ENCODE measurements around the gene ADAMTS17.

DNA sequence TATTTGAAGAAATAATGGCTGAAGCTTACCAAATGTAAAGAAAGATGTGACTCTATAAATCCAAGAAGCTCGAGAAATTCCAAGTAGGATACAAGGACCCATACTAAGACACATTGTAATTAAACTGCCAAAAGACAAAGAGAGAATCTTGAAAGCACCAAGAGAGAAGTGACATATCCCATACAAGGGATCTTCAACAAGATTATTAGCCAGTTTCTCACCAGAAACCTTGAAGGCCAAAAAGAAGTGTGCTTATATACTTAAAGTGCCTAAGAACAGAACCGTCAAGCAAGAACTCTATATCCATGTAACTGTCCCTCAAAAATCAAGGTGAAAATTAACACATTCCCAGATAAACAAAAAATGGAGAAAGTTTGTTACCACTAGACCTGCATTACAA lies 220.5 kb downstream of the ADAMTS17 start:
- TF ChIP-seq, protein P1, sequence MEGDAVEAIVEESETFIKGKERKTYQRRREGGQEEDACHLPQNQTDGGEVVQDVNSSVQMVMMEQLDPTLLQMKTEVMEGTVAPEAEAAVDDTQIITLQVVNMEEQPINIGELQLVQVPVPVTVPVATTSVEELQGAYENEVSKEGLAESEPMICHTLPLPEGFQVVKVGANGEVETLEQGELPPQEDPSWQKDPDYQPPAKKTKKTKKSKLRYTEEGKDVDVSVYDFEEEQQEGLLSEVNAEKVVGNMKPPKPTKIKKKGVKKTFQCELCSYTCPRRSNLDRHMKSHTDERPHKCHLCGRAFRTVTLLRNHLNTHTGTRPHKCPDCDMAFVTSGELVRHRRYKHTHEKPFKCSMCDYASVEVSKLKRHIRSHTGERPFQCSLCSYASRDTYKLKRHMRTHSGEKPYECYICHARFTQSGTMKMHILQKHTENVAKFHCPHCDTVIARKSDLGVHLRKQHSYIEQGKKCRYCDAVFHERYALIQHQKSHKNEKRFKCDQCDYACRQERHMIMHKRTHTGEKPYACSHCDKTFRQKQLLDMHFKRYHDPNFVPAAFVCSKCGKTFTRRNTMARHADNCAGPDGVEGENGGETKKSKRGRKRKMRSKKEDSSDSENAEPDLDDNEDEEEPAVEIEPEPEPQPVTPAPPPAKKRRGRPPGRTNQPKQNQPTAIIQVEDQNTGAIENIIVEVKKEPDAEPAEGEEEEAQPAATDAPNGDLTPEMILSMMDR (IDR thresholded peaks at IDR 0.05), result no peak
- TF ChIP-seq POLR2A (IDR thresholded peaks at IDR 0.05), result no peak

Data from right lobe of liver (tissue), 4 donors.